Measurements from ENCODE around the gene GPX4.

Gene GPX4, protein sequence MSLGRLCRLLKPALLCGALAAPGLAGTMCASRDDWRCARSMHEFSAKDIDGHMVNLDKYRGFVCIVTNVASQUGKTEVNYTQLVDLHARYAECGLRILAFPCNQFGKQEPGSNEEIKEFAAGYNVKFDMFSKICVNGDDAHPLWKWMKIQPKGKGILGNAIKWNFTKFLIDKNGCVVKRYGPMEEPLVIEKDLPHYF

DNA sequence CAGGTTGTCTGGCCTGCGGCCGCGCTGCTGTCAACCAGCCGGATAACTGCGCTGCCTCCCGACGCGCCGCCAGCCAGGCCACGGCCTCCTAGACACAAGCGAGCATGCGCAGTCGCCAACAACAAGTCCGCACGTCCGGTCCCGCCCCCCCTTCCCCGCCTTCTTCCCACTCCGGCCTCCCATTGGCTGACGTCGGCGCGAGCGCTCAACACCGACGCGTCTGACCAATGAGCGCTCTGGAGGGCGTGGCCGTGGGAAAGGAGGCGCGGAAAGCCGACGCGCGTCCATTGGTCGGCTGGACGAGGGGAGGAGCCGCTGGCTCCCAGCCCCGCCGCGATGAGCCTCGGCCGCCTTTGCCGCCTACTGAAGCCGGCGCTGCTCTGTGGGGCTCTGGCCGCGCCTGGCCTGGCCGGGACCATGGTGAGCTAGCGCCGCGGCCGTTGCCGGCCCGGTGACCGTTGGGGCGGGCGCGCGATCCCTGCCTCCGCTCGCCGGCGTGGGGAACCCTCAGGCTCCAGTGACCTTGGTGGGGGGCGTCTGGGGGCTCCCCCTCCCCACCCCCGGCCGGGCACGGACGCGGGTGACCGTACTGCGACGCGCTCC, at the start of gene GPX4:
TSS of gene GPX4 (plus strand) at position 287 of the 603 bp plus-strand sequence. CDS start at position 337, 50 bp downstream.
- DNase-seq = peak; percentile 99

DNA sequence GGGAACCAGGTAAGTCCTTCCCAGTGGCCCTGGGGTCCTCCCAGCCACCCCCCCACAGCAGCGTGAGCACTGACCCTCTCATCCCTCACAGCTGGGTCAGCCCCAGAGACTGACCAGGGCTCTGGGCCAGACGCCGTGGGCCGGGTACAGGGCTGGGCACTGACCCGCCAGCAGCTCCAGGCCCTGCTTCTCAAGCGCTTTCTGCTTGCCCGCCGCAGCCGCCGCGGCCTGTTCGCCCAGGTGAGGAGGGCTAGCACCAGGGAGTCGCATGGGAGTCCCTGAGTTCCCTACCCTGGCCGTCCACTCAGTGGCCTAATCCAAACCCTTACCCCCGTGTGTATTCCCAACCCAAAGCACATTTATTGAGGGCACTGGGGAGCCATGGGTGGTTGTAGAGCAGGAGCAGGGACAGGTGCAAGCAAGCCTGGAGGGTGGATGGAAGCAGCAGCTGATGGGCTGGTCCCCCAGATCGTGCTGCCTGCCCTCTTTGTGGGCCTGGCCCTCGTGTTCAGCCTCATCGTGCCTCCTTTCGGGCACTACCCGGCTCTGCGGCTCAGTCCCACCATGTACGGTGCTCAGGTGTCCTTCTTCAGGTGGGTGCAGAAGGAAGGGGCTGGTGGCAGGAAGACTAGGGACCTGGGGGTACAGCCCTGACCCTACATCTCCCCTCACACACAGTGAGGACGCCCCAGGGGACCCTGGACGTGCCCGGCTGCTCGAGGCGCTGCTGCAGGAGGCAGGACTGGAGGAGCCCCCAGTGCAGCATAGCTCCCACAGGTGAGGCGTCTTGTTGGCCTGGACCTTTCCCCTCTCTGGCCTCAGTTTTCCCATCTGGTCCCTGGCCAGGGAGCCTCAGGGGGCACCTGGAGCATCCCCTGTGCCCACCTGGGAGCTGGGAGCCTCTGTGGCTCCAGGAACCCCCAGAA, 49.4 kb upstream of the GPX4 start:
- DNase-seq = no peak

DNA sequence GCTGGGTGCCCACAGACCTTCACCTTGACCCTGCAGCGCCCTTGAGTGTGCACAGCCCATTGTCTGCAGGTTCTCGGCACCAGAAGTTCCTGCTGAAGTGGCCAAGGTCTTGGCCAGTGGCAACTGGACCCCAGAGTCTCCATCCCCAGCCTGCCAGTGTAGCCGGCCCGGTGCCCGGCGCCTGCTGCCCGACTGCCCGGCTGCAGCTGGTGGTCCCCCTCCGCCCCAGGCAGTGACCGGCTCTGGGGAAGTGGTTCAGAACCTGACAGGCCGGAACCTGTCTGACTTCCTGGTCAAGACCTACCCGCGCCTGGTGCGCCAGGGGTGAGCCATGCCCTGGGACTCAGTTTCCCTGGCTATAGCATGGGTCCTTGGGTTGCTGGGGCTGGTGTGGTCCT, 48.8 kb upstream of the GPX4 start:
- no peak for DNase-seq

DNA sequence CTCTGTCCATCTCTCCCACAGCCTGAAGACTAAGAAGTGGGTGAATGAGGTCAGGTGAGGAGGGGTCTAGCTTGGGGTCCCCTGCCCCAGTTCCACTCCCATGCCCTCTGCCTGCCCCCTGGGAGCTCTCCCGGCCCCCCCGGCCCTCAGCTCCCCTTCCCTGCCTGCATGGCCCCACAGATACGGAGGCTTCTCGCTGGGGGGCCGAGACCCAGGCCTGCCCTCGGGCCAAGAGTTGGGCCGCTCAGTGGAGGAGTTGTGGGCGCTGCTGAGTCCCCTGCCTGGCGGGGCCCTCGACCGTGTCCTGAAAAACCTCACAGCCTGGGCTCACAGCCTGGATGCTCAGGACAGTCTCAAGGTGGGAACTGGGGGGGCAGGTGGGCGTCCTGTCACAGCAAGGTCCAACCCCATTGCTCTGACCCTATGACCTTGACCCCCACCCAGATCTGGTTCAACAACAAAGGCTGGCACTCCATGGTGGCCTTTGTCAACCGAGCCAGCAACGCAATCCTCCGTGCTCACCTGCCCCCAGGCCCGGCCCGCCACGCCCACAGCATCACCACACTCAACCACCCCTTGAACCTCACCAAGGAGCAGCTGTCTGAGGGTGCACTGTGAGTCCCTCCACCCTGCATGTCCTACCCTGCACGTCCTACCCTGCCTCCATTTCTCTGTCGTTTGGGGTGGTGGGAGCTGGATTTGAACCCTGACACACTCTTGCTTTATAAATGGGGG, 47.7 kb upstream of the GPX4 start:
- no peak for DNase-seq

DNA sequence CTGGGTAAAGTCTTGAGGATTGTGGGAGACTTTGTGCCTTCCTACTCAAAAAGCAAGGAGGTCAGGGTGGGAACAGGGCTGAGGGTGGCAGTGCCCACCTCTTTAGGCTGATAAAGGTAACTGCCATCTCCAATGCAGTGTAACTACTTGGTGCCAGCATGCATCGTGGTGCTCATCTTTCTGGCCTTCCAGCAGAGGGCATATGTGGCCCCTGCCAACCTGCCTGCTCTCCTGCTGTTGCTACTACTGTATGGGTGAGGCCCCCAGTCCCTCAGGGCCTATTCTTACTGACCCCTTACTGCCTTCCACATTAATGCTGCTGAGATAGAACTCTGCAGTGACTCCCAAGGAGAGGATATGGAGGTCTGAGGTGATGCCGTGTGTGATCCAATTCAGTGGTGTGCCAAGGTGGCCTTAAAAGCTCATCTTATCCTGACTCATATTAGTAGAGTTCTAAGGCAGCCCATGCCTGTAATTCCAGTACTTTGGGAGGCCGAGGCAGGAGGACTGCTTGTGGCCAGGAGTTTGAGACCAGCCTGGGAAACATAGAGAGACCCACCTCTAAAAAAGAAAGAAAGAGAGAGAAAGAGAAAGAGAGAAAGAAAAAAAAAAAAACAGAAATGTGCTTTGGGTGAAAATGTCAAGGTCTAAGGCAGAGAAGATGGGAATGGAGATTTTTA, 46.5 kb upstream of the GPX4 start:
- no peak for DNase-seq

DNA sequence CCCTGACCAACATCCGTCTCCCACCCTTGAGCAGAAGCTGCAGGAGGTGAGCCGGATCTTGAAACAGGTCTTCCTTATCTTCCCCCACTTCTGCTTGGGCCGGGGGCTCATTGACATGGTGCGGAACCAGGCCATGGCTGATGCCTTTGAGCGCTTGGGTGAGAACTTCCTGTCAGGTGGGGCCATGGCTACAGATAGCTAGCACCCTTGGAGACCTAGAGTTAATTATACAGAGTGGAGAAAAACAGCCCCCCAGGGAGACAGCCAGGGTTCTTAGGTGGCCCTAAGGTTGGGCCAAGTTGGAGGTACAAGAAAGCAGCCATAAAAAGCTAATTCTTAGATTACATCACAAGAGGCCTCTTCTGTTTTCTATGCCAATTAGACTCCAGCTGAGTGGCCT, 45.7 kb upstream of the GPX4 start:
- DNase-seq = no peak

DNA sequence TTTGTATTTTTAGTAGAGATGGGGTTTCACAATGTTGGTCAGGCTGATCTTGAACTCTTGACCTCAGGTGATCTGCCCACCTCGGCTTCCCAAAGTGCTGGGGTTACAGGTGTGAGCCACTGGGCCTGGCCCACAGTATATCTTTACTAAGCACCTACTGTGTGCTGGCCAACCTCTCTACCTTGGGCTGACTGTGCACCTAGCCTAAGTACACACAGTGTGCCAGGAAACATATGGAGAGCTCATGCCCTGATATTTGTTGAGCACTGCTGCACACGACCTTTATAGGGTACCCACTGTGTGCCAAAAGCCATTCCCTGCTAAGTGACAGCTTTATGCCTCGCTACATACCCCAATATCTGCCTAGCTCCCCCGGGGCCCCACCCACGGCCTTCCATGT, 43.1 kb upstream of the GPX4 start:
- DNase-seq = no peak

DNA sequence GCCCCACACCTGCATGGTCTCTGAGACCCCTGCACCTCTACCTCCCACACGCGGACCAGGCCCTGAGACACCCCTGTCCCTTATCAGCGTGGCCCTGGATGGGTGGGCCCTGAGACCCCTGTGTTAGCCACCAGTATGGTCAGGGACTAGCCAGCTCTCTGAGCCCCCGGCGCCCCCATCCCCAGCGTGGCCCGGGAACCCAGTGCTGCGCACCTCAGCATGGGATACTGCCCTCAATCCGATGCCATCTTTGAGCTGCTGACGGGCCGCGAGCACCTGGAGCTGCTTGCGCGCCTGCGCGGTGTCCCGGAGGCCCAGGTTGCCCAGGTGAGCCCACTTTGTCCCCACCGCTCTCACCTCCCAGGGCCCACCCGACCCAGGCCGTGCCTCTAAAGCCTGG, 41.8 kb upstream of the GPX4 start:
- no peak for DNase-seq

DNA sequence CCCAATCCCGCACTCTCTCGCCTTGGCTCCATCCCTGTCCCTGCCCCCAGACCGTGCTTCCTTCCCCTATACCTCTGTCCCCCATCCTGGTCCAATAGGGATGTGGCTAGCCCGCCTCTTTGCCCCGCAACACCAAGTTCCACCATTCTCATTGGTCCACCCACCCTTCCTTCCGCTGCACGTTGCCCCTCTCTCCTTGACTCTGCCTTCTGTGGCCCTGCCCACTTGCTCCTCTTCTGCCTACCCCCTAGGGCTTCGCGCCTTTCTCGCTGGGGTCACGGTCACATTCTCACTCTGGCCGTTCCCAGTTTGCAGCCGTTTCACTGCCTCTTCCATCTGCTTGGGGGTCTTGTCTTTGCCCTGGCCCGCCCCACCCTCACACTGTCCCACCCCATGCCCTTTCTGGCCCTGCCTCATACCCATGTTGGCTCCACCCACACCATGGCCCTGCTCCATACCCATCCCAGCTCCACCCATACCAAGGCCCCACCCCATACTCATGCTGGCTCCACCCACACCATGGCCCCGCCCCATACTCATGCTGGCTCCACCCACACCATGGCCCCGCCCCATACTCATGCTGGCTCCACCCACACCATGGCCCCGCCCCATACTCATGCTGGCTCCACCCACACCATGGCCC, 41.3 kb upstream of the GPX4 start:
- DNase-seq = no peak

DNA sequence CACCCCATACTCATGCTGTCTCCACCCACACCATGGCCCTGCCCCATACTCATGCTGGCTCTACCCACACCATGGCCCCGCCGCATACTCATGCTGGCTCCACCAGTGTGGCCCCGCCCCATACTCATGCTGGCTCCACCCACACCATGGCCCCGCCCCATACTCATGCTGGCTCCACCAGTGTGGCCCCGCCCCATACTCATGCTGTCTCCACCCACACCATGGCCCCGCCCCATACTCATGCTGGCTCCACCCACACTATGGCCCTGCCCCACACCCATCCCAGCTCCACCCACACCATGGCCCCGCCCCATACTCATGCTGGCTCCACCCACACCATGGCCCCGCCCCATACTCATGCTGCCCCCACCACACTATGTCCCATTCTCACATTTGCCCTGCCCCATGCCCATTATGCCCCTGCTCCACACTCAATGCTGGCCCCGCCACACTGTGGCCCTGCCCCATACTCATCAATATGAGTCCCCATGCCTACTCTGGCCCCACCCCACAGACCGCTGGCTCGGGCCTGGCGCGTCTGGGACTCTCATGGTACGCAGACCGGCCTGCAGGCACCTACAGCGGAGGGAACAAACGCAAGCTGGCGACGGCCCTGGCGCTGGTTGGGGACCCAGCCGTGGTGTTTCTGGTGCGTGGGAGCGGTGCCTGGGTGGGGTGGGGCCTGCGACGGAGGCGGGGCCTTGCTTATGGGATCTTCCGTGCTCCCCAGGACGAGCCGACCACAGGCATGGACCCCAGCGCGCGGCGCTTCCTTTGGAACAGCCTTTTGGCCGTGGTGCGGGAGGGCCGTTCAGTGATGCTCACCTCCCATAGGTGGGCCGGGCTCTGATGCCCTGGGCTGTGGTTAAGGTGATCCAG, 40.5 kb upstream of the GPX4 start:
- no peak for DNase-seq

DNA sequence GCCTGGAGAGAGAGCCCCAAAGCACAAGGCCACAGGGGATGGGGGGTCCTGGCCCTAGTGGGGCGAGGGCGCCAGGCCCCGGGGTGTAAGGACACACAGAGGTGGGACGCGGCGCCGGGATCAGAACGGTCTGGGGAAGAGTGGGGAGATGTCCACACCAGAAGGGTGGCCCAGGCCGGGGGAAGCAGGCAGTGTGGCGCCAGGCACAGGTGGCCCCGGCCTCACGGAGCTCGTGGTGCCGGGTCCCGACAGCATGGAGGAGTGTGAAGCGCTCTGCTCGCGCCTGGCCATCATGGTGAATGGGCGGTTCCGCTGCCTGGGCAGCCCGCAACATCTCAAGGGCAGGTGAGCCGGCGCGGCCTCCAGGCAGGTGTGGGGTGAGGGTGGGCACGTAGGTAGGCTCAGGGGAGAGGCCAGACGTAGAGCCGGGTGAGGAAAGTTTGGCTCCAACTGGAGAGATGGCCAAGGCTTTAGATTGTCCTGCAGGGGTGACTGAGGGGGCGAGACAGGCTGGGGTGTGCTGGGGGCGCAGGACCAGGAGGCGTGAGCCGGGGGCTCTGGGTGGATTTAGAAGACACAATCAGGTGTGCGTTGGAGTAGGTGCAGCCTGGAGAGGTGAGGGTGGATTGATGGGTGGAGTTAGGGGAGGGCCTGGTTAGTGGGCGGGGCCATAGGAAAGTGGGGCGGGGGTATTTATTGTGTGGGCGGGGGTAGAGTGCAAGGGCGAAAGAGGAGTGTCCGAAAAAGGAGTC, 39.7 kb upstream of the GPX4 start:
- DNase-seq = no peak

DNA sequence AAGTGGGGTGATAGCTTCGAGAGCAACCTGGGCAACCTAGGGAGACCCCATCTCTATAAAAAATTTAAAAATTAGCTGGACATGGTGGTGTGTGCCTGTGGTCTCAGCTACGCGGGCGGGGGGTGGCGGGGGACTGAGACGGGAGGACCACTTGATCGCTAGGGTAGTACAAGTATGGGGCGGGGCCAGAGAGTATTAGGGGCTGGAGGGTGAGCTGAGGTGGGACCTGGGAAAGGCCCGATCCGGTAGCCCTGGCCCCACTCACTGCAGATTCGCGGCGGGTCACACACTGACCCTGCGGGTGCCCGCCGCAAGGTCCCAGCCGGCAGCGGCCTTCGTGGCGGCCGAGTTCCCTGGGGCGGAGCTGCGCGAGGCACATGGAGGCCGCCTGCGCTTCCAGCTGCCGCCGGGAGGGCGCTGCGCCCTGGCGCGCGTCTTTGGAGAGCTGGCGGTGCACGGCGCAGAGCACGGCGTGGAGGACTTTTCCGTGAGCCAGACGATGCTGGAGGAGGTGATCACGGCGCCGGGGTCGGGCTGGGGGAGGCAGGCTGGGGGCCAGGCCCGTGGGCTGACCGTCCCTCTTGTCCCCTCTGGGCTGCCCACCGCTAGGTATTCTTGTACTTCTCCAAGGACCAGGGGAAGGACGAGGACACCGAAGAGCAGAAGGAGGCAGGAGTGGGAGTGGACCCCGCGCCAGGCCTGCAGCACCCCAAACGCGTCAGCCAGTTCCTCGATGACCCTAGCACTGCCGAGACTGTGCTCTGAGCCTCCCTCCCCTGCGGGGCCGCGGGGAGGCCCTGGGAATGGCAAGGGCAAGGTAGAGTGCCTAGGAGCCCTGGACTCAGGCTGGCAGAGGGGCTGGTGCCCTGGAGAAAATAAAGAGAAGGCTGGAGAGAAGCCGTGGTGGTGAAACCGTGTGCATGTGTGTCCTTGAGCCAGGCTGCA, 38.9 kb upstream of the GPX4 start:
- no peak for DNase-seq

DNA sequence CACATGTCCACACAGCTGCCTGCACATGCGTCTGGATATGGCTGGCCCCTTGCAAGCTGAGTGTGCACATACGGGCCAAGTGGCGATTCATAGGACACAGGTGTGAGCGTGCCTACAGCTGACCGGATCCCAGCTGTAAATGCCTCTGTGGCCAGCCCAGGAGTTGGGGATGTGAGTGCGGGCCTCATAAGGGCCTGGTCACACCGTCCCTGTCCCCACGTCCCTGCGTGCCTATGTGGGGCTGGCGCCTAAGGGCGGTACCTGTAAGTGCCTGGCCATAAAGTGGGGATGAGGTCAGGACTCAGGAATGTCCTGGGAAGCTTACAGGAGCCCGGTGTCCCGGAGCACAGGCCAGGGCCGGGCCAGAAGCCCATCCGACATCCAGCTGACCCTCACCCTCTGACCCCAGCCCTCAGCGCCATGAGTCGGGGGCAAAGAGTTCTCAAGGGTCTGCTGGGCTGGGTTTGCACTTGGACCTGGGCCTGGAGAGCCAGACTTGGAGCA, 38.1 kb upstream of the GPX4 start:
- no peak for DNase-seq

DNA sequence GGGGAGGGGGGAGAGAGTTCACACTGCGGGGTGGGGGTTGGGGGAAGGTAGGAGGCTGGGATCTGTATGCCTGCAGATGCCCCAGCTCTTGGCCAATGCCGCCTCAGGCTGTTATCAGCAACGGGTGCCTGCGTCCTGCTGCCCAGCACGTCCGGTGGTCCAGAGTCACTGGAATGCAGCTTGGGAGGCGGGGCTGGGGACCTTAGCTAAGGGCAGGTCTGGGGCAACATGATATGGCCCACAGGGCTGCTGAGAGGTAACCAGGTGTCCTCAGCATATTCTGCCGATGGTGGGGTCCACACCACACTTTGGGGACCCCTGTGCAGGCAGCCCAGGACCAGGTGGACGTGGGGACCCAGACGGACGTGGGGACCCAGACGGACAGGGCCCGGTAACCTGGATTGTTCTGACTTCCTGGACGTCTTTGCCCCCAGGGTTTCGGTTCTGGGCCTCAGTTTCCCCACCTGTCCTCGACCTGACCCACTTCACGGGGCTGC, 37.5 kb upstream of the GPX4 start:
- no peak for DNase-seq

DNA sequence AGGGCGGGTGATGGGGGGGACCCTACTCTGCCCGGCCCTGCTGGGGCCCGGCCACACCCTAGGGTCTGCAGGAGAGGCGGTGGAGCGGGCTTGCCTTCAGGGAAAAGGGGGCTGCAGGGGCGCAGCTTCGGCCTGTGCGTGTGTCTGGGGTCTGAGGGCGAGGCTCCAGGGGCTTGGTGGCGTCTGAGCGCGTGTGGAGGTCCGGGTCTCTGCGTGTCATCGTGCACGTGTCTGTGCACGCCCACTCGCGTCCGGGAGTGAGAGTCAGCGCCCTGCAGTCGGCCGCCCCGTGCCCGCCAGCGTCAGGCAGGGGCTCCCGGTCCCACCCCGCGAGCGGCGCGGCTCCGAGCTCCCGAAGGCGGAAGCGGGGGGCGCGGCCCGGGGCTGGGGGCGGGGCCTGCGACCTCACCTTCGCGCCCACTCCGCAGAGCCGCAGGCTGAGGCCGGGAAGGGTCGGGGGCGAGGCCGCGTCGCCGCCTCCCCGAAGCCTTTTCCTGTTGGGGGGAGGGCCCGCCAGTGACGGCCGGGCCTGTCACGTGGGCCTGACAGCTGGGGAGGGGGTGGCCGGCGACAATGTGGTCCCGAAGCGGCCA, 37.0 kb upstream of the GPX4 start, which contains the start of gene ARHGAP45:
TSS of gene ARHGAP45 (plus strand) at position 420 of the 593 bp plus-strand sequence. CDS start 239 bp downstream, outside the sequence.
- DNase-seq = no peak

DNA sequence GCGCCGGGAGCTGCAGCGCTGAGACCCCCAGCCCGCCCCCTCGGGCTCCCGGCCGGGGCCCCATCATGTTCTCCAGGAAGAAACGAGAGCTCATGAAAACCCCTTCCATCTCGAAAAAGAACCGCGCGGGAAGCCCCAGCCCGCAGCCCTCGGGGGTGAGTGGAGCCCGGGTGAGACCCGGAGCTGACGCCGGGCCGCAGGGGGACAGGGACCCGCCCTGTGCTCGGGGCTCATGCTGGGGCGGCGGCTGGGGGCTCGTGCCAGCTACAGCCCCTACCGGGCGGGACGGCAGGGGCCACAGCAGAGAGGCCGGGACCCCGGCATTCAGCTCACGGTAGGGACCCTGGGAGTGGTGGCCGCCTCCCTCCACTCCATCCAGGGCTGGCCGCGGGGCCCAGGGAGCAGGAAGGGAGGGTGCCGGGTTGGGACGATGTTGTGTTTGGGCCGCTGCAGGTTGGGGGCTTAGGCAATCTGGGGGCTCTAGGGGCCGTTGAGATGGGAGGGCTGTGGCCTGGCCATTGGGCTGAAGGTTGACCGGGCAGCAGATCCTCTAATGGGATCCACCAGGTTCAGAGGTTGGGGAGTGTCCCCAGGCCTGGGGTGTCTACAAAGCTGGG, 36.3 kb upstream of the GPX4 start:
- no peak for DNase-seq

Measured in NCI-H1092 (cell line).